Breast epithelium (tissue), 3 donors: Measurements from ENCODE around the gene NIPAL3.

Experiments
- POLR2A ChIP-seq: fragments of 450-650 bp; IDR thresholded peaks from one replicate; pipeline ENCODE4 v1.6.1; 2016; ENCODE audit warnings: antibody characterized with exemption, mild to moderate bottlenecking, moderate library complexity
- POLR2AphosphoS5 ChIP-seq, 3 donors: sonication (generic); formaldehyde crosslinking; IDR thresholded peaks; one replicate each; pipeline ENCODE4 v1.6.1; 2017; ENCODE audit warnings: antibody characterized with exemption in 3 of 3
- TF ChIP-seq, protein P1 (sequence below), 3 donors: fragments of 450-650 bp; IDR thresholded peaks; one replicate each; pipeline ENCODE4 v1.5.1; 2016 to 2017; ENCODE audit warnings: antibody characterized with exemption in 3 of 3, mild to moderate bottlenecking in 3 of 3, moderate library complexity in 3 of 3

DNA sequence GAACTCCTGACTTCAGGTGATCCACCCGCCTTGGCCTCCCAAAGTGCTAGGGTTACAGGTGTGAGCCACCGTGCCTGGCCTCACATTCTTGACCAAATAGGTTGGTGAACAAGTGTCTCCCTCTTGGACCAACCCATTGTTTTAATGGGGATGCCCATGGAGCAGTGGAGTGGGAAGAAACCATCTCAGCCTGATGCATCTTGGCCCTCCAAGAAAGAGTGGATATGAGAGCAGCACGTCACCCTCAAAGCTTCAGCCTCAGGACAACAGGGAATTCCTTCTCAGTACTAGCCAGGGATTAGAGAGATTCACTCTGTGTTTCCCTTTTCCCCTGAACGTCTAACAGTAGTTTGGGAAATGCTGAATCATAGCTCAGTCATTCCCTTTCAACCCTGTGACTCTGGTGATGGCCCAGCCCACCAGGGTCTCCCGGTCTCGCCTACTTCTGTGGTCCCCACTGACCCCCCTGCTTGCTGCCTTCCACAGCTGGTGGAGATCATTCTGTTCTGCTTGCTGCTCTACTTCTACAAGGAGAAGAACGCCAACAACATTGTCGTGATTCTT, 37.4 kb downstream of the NIPAL3 start:
- TF ChIP-seq POLR2A (no peak), POLR2AphosphoS5 (IDR thresholded peaks at IDR 0.05) (no peak)
- TF ChIP-seq, protein P1, sequence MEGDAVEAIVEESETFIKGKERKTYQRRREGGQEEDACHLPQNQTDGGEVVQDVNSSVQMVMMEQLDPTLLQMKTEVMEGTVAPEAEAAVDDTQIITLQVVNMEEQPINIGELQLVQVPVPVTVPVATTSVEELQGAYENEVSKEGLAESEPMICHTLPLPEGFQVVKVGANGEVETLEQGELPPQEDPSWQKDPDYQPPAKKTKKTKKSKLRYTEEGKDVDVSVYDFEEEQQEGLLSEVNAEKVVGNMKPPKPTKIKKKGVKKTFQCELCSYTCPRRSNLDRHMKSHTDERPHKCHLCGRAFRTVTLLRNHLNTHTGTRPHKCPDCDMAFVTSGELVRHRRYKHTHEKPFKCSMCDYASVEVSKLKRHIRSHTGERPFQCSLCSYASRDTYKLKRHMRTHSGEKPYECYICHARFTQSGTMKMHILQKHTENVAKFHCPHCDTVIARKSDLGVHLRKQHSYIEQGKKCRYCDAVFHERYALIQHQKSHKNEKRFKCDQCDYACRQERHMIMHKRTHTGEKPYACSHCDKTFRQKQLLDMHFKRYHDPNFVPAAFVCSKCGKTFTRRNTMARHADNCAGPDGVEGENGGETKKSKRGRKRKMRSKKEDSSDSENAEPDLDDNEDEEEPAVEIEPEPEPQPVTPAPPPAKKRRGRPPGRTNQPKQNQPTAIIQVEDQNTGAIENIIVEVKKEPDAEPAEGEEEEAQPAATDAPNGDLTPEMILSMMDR (IDR thresholded peaks at IDR 0.05), result no peak
